UCSD-AML1 (cell line): ENCODE data around the gene BOD1L2.

ENCODE experiments used
- DNase-seq: peaks from one replicate; lab custom pipeline; 2025; ENCODE audit not compliant: unreplicated experiment; lab: John Stamatoyannopoulos, UW

The BOD1L2 gene

DNA sequence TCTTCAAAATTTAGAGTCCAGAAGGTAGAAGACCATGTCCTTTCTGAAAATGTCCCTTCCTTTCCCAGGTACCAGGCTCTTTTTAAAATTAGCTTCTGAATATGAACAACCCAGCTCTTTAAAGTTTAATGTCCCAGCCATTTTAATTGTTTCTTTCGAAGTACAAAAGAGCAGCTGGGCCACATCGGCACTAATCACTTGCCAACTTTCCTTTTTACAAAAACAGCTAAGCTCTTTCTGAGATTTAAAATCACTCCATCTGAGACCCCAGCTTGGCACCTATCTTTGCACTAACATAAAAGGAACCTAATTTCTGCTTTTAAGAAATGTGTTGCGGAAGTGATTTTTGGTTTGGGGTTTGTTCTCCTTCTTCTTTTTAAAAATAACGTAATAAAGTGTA is 2.6 kb downstream of the BOD1L2 start:
- DNase-seq, result no peak

DNA sequence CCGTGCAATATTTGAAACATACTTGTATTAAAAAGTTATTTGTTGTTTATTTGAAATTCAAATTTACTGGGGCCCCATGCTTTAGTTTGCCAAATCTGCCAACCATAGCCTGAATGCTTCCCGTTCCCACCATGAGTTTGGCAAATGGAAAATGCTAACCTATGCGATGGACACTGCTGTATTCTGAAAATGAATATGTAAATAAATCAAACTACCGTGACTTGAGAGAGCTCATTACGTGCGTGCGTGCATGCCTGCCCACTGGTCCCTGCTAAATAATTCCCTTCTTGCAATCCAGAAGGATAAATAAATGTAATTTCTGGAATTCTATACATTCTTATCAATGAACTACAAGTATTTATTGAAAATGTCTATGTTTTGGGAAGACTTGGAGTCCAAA is 3.2 kb downstream of the BOD1L2 start:
- DNase-seq, result no peak

DNA sequence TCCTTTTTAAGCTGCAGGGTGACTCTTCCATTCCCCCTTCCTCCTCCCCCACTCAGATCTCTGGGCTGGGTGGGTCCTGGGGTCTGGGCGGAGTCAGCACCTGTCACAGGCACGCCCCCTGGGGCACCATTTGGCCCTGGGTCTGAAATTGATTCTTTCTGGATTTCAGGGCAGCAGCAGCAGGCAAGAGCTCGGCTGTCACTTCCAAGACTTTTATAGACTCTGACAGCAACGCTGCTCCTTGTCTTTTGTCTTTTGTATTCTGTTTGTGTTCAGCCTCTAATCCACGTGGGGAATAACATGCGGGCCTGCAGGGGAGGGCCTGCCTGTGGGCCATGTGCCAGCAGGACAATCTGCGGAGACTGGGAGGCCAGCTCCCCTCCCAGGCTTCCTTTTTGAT is 3.9 kb downstream of the BOD1L2 start:
- no peak for DNase-seq

DNA sequence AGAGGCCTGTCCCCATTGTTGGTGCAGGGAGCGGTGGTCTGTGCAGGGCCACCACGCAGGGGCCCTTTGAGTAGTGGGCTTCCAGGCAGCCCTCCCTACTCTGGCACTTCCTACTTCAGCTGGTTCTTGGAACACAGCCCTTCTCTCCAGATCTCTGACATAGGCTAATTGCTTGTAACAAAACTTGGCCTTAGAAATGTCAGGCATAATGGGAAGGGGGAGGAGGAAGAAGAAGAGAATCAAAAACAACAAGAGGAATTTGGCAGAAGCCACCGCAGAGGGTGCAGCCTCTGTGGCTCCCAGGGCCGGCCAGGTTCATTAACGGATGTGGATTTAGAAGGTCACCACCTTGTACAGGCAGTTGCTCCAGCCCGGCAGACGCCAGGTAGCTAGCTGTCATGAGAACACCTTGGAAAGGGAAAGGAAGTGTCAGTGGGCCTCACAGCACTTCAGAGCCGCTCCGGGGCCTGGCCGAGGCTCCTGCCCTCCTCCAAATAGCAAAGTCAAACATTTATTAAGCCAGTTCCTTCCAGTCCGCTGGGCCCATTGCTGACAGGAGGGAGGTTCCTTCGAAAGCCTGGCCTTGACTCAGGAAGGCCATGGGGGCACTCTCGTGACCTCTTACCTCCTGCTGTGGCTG is 7.4 kb downstream of the BOD1L2 start:
- DNase-seq, result no peak

DNA sequence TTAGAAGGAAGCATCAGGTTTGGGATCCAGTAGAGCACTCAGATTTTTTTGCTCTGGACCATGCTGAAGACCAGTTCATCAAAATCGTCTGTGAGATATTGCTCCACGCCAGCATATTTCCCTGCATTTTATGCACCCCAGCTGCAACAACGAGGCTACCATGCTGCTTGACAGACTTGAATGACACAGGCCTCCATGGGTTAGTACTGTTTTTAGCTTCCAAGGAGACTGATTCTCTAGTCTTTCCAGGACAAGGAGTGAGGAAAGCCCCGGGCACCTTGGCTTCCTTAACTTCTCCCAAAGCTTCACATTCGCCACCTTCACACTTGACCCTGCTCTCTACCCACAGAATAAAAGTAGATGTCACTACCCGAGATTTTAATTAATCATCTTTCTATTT is 17.5 kb downstream of the BOD1L2 start:
- DNase-seq, result no peak

DNA sequence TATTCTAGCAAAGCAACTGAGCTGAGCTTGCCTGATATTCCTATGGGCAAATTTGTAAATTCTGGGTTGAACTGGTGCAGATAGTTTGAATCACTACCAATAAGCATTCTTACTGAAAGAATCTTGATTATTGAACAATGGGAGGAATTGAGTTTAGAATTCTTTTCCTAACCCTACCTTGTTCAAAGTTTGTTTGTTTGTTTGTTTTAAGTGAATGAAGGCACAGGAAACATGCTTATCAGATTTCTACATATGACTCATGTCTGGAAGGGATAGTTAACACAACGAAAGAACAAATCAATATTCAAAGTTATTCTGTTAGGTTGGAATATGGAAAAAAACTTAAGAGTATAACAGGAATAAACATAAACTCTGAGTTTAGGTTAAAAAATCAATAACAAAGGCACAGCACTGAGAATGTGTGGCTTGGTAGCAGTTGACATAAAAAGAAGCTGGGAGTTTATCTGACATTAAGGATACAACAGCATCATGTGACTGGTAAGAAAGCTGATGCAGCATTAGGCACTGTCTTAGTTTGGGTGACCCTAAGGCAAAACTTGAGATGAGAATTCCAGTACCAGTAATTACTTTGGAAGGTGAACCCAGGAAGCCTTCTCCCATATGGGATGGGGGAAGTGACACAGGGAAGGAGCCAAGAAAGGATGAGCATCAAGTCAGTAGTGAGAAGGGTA is 20.9 kb downstream of the BOD1L2 start:
- no peak for DNase-seq

DNA sequence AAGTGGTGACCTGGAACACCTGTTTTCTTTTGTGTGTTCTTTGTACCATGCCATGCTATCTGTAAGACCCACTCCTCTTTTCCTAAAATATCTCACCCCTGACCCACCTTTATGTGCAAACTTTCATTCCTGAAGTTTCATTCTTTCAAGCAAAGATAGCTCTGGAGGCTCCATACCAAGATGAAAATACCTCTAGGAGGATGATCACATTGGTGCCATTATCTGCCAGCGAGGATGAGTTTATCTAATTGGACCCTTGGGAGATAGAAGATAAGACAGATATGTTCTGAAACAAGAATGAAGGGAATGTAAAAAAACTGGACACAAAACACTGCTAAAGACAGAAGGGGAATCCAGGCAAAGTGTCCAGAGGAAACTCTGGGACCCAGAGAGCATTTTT is 24.1 kb downstream of the BOD1L2 start:
- DNase-seq, result no peak

DNA sequence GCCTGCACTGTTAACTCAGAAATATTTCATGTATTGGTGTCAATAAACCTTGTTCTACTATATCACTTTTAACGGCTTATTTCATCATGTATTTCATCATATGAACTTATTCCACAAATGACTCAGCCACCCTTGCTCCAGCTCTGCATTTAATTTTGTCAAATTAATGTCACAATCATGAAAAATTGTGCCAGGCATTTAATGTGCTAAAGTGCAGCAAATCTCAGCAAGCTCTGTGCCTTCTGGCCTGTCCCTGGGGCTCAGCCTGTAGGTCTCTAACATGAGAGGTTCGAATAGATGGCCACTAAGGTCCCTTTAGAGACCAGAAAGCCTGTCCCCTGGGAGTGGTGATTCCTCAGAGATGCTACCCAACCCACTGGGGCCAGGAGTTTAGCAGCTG is 28.6 kb downstream of the BOD1L2 start:
- DNase-seq, result no peak

DNA sequence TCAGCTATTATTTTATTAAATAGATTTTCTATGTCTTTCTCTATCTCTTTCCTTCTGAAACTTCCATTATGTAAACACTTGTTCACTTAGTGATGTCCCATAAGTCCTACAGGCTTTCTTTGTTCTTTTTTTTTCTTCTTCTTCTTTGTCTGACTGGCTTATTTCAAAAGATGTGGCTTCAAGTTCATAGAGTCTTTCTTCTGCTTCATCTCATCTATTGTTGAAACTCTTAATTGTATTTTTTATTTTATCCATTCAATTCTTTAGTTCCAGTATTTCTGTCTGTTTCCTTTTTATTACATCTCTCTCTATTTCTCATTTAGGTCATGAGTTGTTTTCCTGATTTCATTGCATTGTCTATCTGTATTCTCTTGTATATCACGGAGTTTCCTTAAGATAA is 38.5 kb downstream of the BOD1L2 start:
- no peak for DNase-seq

DNA sequence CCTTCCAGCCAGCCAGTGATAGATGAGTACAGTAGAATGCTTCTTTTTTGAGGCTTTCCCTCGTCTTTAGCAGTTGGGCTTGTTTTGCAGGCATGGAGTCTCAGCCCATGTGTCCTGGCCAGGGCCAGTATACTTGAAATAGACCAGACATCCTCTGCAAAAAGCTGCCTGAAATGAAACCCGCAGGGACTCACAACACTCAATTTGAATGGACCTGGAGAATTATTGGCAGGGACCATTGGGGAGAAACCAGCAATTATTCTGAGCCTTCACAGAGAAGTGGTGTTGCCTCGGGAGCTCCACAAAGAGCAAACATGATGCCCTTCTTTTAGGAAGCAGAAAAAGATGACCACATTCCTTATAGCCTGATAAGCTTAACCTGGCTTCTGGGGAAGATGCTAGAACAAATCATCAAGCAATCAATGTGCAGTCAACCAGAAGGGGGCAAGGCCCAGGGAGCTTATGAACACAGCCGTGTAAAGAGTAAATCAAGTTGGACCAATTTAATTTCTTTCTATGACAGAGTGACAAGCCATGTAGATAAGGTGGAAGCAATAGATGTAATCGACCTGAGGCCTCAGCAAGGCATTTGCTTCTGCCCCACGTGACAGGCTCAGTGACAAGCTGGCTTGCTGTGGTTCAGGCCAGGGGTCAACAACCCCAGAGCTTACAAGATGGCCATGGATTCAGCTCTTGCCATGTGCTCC is 42.1 kb downstream of the BOD1L2 start:
- no peak for DNase-seq

DNA sequence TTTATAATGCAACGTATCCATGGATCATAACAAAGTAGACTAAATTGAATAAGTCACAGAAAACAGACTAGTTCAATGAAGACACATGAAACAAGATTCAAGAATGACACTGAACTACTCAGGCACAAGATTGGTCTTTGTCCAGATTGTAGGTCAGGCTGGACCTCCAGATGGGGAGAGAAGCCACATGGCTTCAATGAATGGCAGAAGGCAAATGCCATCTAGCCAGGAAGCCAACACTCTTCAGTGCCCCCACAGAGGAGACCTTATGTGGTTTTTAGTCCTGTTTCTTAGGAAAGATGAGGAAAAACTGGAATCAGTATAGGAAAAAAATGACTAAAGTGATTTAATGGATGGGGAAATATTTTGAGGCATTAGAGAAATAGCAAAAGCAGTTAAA is 43.1 kb downstream of the BOD1L2 start:
- no peak for DNase-seq

DNA sequence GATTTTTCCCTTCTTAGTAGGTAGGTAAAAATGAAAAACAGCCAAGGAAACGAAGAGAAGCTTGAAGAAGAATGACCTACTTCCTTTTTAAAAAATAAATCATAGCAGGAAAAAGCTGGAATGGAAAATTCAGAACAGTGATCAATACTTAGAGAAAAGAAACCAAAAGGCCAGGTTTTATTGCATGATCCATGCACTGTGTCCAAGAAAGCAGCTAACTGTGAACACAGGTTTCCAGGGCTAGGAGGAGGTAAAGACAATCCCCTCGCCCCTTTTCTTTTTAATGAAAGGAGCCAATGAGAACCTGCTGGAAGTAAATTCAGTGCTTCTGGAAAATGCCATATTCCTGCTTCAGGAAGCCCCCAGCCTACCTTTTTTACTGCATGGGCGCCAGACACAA is 47.2 kb downstream of the BOD1L2 start:
- no peak for DNase-seq

DNA sequence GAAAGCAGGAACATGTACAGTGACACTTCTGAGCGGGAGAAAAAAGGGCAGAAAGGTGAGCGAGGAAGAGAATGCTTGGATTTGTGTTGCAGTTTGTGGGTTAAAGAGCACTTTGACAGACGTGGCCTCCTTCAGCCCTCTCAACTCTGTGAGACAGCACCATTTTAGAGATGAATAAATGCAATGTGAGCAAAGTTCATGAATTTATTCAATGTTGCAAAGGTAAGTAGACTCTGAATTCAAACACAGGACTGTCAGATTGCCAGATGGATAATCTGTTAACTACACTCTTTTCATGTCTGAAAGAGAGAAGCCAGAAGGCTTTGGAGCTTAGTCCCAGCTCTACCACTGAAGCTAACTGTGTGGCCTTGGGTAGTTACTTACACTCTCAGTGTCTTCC is 47.7 kb downstream of the BOD1L2 start:
- DNase-seq, result no peak

DNA sequence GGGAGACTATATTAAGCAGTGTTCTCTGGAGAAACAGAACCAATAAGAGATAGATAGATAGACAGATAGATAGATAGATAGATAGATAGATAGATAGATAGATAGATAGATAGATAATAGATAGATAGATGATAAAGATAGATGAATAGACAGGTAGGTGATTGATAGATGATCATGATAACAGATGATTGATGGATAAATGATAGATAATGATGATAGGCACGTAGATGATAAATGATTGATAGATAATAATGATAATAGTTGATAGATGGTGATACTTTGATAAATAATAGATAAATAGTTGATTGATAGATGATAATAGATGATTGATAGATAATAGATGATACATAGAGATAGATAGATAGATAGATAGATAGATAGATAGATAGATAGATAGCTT is 48.5 kb downstream of the BOD1L2 start:
- no peak for DNase-seq

DNA sequence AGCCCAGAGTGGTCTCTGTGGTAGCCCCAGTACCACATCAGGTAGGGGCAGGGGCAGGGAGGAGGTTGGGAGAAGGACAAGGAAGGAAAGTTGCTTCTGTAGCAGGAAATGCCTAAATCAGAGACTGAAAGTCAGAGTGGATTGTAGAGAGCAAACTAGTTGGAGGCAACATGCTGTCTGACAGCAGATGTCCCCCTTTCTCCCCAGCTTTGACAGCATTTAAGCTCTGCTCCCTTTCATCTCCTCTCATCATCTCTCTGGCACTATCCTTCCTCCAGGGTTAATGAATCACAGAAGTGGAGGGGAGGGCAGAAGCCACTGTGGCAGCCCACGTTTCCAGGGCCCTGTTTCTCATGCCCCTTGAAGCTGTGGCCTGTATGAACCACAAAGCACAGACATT is 50.4 kb downstream of the BOD1L2 start:
- no peak for DNase-seq

DNA sequence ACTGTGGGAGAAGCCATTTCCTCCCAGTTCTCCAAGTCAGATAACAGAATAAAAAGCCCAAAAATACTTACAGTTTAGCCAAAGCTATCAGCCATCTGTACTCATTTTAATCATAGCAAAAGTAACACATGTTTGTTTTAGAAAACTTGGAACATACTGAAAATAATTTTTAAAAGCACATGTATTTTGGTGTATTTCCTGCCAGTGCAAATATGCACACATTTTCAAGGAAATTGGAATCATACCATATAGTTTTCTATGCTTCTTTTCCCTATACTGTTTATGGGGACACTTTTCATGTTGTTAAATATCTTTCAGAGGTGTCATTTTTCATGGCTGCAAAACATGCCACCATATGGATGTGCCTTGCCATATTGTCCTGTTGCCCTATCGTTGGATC is 51.2 kb downstream of the BOD1L2 start:
- DNase-seq, result no peak
